Right lobe of liver (tissue), 6 donors: ENCODE results near the gene PAM16. TPM values are rescaled to one million over a fixed set of nuclear protein-coding genes. Genes with fewer than 3 reads are reported as not detected.

Source experiments
- ATAC-seq, 4 donors: fragments of 200-7000 bp; cut with Tn5 transposase; one replicate each; pipeline ENCODE4 v1.9.1; 2020; ENCODE audit warnings: mild to moderate bottlenecking in 4 of 4, moderate library complexity in 4 of 4
- DNase-seq, 3 donors: peaks; one replicate each; pipeline ENCODE4 v3.0.0-alpha.2; 2020
- H3K27ac ChIP-seq, 3 donors: fragments of 200-600 bp; one replicate each; pipeline ENCODE4 v1.8.0; 2022
- H3K27me3 ChIP-seq, 2 donors: fragments of 200-600 bp; one replicate each; pipeline ENCODE4 v1.8.0; 2022
- H3K36me3 ChIP-seq, 4 donors: fragments of 200-600 bp; sonication (generic) in 1 of 4; one replicate each; pipeline versions ENCODE4 v1.5.1 to v1.8.0; 2017 to 2022; ENCODE audit warnings: control low read depth in 1 of 4
- H3K4me1 ChIP-seq, 4 donors: fragments of 200-600 bp; sonication (generic) in 1 of 4; one replicate each; pipeline versions ENCODE4 v1.5.1 to v1.8.0; 2017 to 2022; ENCODE audit warnings: control low read depth in 1 of 4
- H3K4me3 ChIP-seq, 3 donors: fragments of 200-600 bp; one replicate each; pipeline ENCODE4 v1.8.0; 2022
- H3K9me3 ChIP-seq, 4 donors: fragments of 200-600 bp; sonication (generic) in 1 of 4; one replicate each; pipeline versions ENCODE4 v1.5.1 to v1.8.0; 2017 to 2022; ENCODE audit warnings: control low read depth in 1 of 4
- POLR2A ChIP-seq: fragments of 450-650 bp; IDR thresholded peaks from one replicate; pipeline ENCODE4 v1.6.1; 2017; ENCODE audit warnings: antibody characterized with exemption, mild to moderate bottlenecking
- WGBS: methylation state at CpG from one replicate; pipeline ENCODE4 v1.1.6; 2018; ENCODE audit warnings: low coverage, low lambda C conversion rate; ENCODE audit not compliant: insufficient coverage; ENCODE audit errors: missing lambda C conversion rate; 5-methylcytosine and 5-hydroxymethylcytosine counted together
- intact Hi-C, 2 donors: fragments of 100-400 bp; cut with DNase I; formaldehyde crosslinking; loops; one replicate each; pipeline versions ENCODE4 v1.11.2 to v1.14.1; 2022
- total RNA-seq, 6 experiments: library from RNA; depleted of rRNA in 2 of 6; stranded (reverse); fragments of >200 nt in 2 of 6; fragmentation: NEBNext Ultra II Directional in 3 of 6; extraction: Animal tissue kit (Norgen Biotek cat#: 25700) in 3 of 6; gene quantifications; one replicate each; pipeline versions ENCODE4 v1.1.0 to v1.2.4, GENCODE V29; 2016 to 2023
- TF ChIP-seq, protein P1 (sequence below), 4 donors: fragments of 200-600 bp in 3 of 4; fragments of 450-650 bp in 1 of 4; IDR thresholded peaks; one replicate each; pipeline versions ENCODE4 v1.5.1 to v1.8.0; 2016 to 2022; ENCODE audit warnings: antibody characterized with exemption in 4 of 4, mild to moderate bottlenecking in 2 of 4
- donor health status: DM: no; HTN: yes; CAD: no.
- donor health status: DM: no; HTN: no; CAD: no.
- donor health status: DM: no; HTN: no; CAD: no.
- donor health status: DM: no; HTN: yes; CAD: no.
- donor health status: DM: no; HTN: yes; CAD: no.

Gene PAM16
- total RNA-seq, 6 experiments from 2014 or later, result 27.9 to 45.9 (median 32.8) TPM

- Histone ChIP-seq H3K4me3 (no peak overlapping the region), H3K9me3 (no peaks in the 10 kb centered on the region), H3K4me1 (peaks cover 0 to 15% (median 5%) of the 10 kb centered on the region in 4 donors), H3K27ac (no peak overlapping the region), H3K27me3 (no peaks in the 10 kb centered on the region), H3K36me3 (no peaks in the 10 kb centered on the region)
- TF ChIP-seq, protein P1, sequence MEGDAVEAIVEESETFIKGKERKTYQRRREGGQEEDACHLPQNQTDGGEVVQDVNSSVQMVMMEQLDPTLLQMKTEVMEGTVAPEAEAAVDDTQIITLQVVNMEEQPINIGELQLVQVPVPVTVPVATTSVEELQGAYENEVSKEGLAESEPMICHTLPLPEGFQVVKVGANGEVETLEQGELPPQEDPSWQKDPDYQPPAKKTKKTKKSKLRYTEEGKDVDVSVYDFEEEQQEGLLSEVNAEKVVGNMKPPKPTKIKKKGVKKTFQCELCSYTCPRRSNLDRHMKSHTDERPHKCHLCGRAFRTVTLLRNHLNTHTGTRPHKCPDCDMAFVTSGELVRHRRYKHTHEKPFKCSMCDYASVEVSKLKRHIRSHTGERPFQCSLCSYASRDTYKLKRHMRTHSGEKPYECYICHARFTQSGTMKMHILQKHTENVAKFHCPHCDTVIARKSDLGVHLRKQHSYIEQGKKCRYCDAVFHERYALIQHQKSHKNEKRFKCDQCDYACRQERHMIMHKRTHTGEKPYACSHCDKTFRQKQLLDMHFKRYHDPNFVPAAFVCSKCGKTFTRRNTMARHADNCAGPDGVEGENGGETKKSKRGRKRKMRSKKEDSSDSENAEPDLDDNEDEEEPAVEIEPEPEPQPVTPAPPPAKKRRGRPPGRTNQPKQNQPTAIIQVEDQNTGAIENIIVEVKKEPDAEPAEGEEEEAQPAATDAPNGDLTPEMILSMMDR (IDR thresholded peaks at IDR 0.05), result no peak
- TF ChIP-seq POLR2A, result no peak
- WGBS, result 65% methylated on average over 5 of the region's 19 CpGs
- intact Hi-C loops, result loop anchor here in 1 of 2 donors (5.0 kb wide), 2 partner anchors 45 to 130 kb away; no protein-coding TSS in a partner anchor
- ATAC-seq, result no peak
- no peak for DNase-seq
Observed at GRCh38 chr16:4332623-4333307, 18.4 kb downstream of the PAM16 start.

- Histone ChIP-seq H3K36me3 (no peaks in the 10 kb centered on the region), H3K4me3 (no peak overlapping the region), H3K9me3 (no peaks in the 10 kb centered on the region), H3K27me3 (no peaks in the 10 kb centered on the region), H3K27ac (no peak overlapping the region), H3K4me1 (peaks cover 0 to 15% (median 5%) of the 10 kb centered on the region in 4 donors)
- ATAC-seq (no peak), DNase-seq (no peak)
- TF ChIP-seq, protein P1 (IDR thresholded peaks at IDR 0.05), result no peak
- no peak for TF ChIP-seq POLR2A
- WGBS, result no CpG with 5 or more reads among the region's 14 CpGs
- intact Hi-C loops, result loop anchor here in 1 of 2 donors (5.0 kb wide), 2 partner anchors 45 to 130 kb away; no protein-coding TSS in a partner anchor
Observed at GRCh38 chr16:4332083-4332482, 19.0 kb downstream of the PAM16 start.

DNA sequence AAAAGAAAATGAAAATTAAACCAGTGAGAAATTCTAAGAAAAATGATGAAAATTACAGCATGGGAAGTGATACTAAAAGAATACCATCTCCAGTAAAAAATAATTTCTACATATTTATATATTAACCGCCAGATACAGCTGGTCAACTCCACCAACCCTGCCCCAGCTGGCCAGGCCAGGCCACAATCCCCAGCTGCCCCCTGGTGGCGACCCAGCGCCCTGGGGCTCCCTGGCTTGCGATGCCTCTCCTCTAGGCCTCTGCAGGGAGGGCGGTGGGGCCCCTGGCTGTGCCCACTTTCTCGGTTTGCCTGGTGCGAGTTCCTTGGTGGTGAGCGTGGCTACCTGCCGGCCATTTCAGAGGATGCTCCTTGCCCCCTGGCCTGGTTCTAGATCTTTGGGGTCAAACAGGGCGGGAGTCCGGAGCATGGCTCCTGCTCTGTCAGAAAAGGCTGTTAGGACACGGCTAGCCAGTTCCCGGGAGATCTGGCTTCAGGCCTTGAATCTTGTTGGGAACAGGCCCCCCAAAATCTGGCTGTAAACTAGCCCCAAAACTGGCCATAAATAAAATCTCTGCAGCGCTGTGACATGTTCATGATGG is 20.7 kb downstream of the PAM16 start:
- TF ChIP-seq, protein P1 (IDR thresholded peaks at IDR 0.05), result peak; percentile 92 to 99 (median 98)
- TF ChIP-seq POLR2A, result no peak
- peak; percentile 84 to 88 (median 87) for DNase-seq
- Histone ChIP-seq H3K36me3 (no peaks in the 10 kb centered on the region), H3K9me3 (no peaks in the 10 kb centered on the region), H3K27me3 (no peaks in the 10 kb centered on the region), H3K27ac (no peak overlapping the region), H3K4me1 (peaks cover 0 to 15% (median 5%) of the 10 kb centered on the region in 4 donors), H3K4me3 (no peak overlapping the region)
- intact Hi-C loops, result loop anchor here in 1 of 2 donors (5.0 kb wide), 2 partner anchors 43 to 128 kb away; no protein-coding TSS in a partner anchor
- 27% methylated on average over 1 of the region's 14 CpGs for WGBS
- peak; percentile 74 to 82 (median 79) for ATAC-seq

DNA sequence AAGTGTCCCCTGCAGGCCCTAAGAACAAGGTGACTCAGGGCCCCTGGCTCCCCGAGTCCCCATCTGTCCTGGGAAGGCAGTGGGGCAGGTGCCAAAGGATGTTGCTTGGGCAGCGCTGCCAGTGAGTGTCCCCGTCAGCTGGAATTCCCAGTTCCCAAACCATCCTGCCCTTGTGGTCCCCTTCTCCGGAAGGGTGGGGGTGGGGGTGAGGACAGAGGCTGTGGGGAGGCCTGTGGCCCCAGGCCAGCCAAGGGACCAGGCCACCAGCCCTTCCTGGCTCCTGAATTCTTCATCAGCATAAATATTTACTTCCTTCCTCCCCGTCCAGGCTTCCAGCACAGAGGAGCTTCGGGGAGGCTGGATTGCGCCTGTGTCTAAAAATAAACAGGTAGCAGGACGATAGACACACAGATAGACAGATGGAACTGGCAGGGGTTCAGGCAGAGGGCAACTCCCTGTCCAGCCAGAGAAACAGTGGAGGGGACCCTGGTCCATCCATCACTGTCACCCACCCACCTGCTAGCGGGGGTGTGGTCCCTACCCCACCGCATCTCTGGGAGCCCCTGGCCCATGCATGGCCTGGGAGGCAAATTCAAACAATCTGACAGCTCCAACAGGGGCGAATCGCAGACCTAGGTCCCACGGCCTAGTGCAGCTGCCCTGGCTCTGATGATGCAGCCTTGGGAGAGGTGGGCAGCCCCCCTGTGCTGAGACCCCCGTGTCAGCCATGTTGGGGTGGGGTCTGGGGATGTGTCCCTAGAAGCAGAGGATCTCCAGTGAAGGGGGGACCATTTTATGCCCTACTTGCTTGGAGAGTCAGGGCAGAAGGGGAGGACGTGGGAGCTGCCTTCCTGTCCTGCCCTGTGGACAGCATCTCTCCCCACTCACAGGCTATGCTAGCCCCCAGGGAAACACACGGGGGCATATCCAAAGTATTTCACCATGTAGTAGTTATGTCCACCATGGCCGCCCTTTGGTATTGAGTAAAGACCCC is 22.0 kb downstream of the PAM16 start:
- TF ChIP-seq POLR2A, result no peak
- TF ChIP-seq, protein P1 (IDR thresholded peaks at IDR 0.05), result no peak
- Histone ChIP-seq H3K9me3 (no peaks in the 10 kb centered on the region), H3K4me1 (peaks cover 0 to 20% (median 5%) of the 10 kb centered on the region in 4 donors), H3K36me3 (no peaks in the 10 kb centered on the region), H3K27me3 (no peaks in the 10 kb centered on the region), H3K27ac (peak overlapping the region; percentile 26 to 76 (median 57)), H3K4me3 (no peak overlapping the region)
- intact Hi-C loops, result no loop called here
- peak; percentile 26 to 40 (median 30) for ATAC-seq
- 12% methylated on average over 5 of the region's 17 CpGs for WGBS
- DNase-seq, result no peak
